Lower lobe of right lung (tissue), 2 donors: ENCODE measurements around the gene MITF. TPM values are rescaled to one million over a fixed set of nuclear protein-coding genes. Genes with fewer than 3 reads are reported as not detected.

Experiments
- ATAC-seq, 2 donors: fragments of 200-7000 bp; cut with Tn5 transposase; one replicate each; pipeline ENCODE4 v1.9.1; 2020 to 2022; ENCODE audit warnings: mild to moderate bottlenecking in 2 of 2, moderate library complexity in 2 of 2
- DNase-seq: peaks from one replicate; pipeline ENCODE4 v3.0.0-alpha.2; 2020
- H3K27ac ChIP-seq: fragments of 200-600 bp; one replicate; pipeline ENCODE4 v1.8.0; 2022
- H3K27me3 ChIP-seq: fragments of 200-600 bp; one replicate; pipeline ENCODE4 v1.8.0; 2022; ENCODE audit warnings: low read depth
- H3K36me3 ChIP-seq: fragments of 200-600 bp; one replicate; pipeline ENCODE4 v1.8.0; 2022; ENCODE audit warnings: mild to moderate bottlenecking
- H3K4me1 ChIP-seq: fragments of 200-600 bp; one replicate; pipeline ENCODE4 v1.8.0; 2022
- H3K4me3 ChIP-seq: fragments of 200-600 bp; one replicate; pipeline ENCODE4 v1.8.0; 2022; ENCODE audit warnings: mild to moderate bottlenecking
- H3K9me3 ChIP-seq: fragments of 200-600 bp; one replicate; pipeline ENCODE4 v1.8.0; 2022
- intact Hi-C: fragments of 100-400 bp; cut with DNase I; formaldehyde crosslinking; loops from one replicate; pipeline ENCODE4 v1.11.0; 2022
- total RNA-seq: library from RNA; stranded (reverse); fragmentation: NEBNext Ultra II Directional; extraction: Animal tissue kit (Norgen Biotek cat#: 25700); gene quantifications from one replicate; pipeline ENCODE4 v1.2.1, GENCODE V29; 2021
- TF ChIP-seq, protein P1 (sequence below): fragments of 200-600 bp; IDR thresholded peaks from one replicate; pipeline ENCODE4 v1.8.0; 2022; ENCODE audit warnings: antibody characterized with exemption, mild to moderate bottlenecking
- donor health status: DM: no; HTN: yes; CAD: no; lungs with severe emphysema.

MITF gene
- total RNA-seq, 1 donor from 2014 or later: 45.1 TPM

GRCh38 chr3:69865925-69866679, 126.8 kb downstream of the MITF start:
- H3K9me3 ChIP-seq: no peaks in the 10 kb centered on the region
- no peaks in the 10 kb centered on the region for H3K36me3 ChIP-seq
- ATAC-seq (peak; percentile 94 to 97), DNase-seq (peak; percentile 57)
- H3K27ac ChIP-seq: no peak overlapping the region
- H3K27me3 ChIP-seq: no peaks in the 10 kb centered on the region
- peaks cover 4% of the 10 kb centered on the region for H3K4me1 ChIP-seq
- TF ChIP-seq, protein P1, sequence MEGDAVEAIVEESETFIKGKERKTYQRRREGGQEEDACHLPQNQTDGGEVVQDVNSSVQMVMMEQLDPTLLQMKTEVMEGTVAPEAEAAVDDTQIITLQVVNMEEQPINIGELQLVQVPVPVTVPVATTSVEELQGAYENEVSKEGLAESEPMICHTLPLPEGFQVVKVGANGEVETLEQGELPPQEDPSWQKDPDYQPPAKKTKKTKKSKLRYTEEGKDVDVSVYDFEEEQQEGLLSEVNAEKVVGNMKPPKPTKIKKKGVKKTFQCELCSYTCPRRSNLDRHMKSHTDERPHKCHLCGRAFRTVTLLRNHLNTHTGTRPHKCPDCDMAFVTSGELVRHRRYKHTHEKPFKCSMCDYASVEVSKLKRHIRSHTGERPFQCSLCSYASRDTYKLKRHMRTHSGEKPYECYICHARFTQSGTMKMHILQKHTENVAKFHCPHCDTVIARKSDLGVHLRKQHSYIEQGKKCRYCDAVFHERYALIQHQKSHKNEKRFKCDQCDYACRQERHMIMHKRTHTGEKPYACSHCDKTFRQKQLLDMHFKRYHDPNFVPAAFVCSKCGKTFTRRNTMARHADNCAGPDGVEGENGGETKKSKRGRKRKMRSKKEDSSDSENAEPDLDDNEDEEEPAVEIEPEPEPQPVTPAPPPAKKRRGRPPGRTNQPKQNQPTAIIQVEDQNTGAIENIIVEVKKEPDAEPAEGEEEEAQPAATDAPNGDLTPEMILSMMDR: no peak
- H3K4me3 ChIP-seq: peak overlapping the region; percentile 39
- intact Hi-C loops: no loop called here

DNA sequence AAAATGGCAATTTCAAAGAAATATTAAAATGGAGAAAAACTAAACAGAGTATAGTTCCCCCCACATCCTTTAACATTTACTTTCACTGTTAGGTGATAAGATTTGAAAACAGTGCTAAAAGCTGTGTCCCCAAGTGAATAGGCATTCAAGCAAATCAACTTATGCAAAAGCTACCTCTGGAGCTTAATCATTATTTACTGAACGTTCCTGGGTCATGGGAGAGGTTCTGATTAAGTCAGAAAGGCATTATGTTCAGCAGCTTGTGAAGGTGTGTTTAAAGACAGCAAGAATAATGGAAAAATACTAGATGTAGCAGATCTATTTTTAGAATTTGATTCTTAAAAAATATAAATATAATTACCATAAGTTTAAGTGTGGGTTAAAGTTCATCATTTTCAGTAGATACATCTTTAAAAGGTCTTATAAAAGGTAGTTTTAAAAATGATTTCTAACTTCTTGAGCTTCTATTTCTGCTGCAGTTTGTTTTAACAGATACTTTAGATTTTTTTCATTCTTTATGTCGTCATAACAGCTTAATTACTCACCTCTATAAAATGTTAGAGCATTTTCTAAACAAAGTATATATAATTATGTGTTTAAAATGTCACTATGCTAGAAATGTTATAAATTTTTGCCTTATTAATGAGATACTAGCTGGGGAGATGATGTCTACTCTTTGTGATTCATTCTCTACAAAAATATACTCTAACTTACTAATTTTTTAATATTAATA, 127.9 kb downstream of the MITF start:
- Histone ChIP-seq H3K27me3 (no peaks in the 10 kb centered on the region), H3K27ac (no peak overlapping the region), H3K36me3 (no peaks in the 10 kb centered on the region), H3K4me3 (peak overlapping the region; percentile 39), H3K9me3 (no peaks in the 10 kb centered on the region), H3K4me1 (peaks cover 4% of the 10 kb centered on the region)
- peak in 1 of 2 donors; percentile 75 for ATAC-seq
- TF ChIP-seq, protein P1: no peak
- no peak for DNase-seq
- intact Hi-C loops: no loop called here

DNA sequence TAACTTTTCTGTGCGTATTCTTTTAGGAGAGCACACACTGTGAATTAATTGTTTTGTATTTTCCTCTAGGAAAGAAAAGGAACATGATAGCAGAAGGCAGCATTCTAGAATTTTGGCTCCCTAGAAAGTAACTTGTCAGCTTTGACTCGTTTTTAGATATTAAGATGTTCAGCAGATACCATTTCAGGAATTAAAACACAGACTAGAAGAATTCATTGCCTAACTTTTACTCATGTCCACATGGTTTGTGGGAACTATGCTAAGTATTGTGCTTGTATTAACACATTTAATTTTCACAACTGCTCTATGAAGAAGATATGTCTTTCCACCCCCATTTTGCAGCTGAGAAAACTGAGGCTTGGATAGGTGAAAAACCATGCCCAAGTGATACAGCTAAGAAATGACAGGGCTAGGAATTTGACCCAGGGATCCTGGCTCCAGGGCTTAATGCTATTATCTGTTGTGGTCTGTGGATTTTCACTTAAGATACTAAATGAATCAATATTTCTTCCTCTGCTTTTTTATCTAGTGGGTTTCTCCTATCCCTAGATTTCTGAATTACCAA, 128.8 kb downstream of the MITF start:
- DNase-seq (no peak), ATAC-seq (no peak)
- no peak overlapping the region for H3K4me3 ChIP-seq
- peaks cover 4% of the 10 kb centered on the region for H3K4me1 ChIP-seq
- TF ChIP-seq, protein P1: no peak
- intact Hi-C loops: no loop called here
- H3K27ac ChIP-seq: no peak overlapping the region
- no peaks in the 10 kb centered on the region for H3K9me3 ChIP-seq
- no peaks in the 10 kb centered on the region for H3K27me3 ChIP-seq
- no peaks in the 10 kb centered on the region for H3K36me3 ChIP-seq

DNA sequence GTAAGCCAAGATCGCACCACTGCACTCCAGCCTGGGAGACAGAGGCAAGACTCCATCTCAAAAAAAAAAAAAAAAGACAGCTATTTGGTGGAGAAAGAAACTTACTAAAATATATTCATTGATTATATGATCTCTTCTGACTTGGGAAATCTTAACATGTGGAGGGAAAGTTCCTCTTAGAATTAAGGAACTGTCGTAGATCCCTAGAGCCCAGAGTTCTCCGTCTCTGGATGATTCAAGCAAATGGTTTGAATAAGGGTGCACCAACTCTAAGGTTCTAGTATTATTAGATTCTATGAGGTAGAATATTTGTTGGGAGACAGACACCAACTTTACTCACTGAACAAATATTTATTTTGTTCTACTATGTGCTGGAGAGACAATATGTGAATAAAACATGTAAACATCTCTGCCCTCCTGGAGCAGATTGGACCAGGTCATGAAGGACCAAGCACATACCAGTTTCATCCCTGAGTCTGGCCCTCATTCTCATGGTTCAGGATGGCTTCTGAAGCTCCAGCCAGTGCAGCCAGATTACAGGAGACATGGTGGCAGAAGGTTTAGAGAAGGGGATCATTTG, 129.7 kb downstream of the MITF start:
- no peak overlapping the region for H3K27ac ChIP-seq
- intact Hi-C loops: no loop called here

DNA sequence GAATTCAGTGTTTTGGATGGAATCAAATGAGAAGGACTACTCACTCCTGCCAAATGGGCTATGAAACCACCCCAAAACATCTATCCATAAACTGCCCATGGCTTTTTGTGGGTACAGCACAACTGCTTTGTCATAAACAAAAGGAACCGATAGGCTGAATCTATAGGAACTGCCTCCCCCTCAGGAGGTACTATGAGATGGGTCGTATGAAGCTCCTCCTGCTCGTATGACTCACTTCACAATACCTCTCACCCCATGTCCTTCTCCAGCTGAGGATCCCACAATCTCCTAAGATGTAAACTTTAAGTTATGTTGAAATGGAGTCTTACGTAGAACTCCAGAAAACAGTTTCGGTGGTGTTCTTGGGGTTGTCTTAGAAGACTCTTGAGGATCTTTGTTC, 130.4 kb downstream of the MITF start:
- ATAC-seq: no peak

More for the DNA sequence above, 129.7 kb downstream of the MITF start:
- Histone ChIP-seq H3K27me3 (no peaks in the 10 kb centered on the region), H3K4me3 (no peak overlapping the region), H3K4me1 (peaks cover 4% of the 10 kb centered on the region), H3K36me3 (no peaks in the 10 kb centered on the region), H3K9me3 (no peaks in the 10 kb centered on the region)
- no peak for ATAC-seq
- DNase-seq: no peak
- TF ChIP-seq, protein P1: no peak

More for the DNA sequence above, 130.4 kb downstream of the MITF start:
- Histone ChIP-seq H3K27ac (no peak overlapping the region), H3K36me3 (no peaks in the 10 kb centered on the region), H3K4me3 (no peak overlapping the region), H3K4me1 (peaks cover 4% of the 10 kb centered on the region), H3K9me3 (no peaks in the 10 kb centered on the region), H3K27me3 (no peaks in the 10 kb centered on the region)
- TF ChIP-seq, protein P1: no peak
- intact Hi-C loops: no loop called here
- DNase-seq: no peak
